HG03280 (cell line): Measurements from ENCODE around the gene ETFA.

Experiments
- ATAC-seq: cut with Tn5 transposase; IDR thresholded peaks from one replicate; pipeline ENCODE4 v1.9.1; 2021; ENCODE audit warnings: mild to moderate bottlenecking, moderate library complexity; ENCODE audit not compliant: unreplicated experiment

ETFA gene

DNA sequence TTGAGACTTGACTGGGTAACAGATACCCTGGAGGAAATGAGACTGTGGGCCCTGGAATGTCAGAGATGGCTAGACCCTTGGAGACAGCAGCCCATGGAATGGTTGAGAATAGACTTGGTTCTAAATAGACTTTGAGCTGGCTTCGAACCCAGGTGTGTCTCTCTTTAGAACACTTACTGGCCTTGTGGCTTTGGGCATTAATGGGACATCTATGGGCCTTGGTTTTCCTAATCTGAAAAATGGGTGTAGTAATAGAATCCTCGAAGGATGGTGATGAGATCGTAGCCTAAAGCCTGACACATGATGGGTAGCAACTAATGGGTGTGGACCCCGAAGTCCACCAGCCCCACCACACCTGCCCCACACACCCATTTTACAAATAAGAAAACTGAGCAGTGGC is 132.2 kb downstream of the ETFA start:
- ATAC-seq: no peak

DNA sequence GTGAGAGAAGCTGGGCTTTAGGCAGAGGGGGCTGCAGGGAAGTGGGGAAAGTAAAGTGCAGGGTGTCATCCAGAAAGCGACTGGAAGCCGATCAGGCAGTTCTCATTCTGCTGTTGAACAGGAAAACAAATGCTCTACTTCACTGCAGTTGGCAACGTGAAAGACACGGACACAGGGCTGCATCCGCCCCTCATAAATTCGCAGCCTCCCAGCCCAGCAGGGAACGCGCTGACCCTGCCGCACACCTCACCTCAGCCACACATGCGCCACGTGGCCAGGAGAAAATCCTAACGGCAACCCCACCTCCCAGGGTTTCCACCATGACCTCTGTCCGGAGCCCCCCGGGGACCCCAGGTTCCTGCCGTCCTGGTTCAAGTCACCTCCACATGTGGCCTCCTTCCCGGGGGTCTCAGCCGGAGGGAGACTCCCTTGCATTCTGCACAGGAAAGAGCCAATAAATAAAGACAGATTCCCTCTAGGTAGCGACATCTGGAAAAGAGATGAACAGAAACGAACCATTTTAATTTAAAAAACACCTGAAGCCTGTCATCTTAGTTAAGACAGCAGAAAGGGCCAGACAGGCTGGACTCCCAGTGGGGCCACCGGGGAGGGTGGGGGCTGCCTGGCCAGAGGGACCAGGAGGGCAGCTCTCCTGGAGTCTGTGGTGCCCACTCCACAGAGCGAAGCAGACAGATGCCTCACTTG is 132.8 kb downstream of the ETFA start:
- ATAC-seq: no peak

DNA sequence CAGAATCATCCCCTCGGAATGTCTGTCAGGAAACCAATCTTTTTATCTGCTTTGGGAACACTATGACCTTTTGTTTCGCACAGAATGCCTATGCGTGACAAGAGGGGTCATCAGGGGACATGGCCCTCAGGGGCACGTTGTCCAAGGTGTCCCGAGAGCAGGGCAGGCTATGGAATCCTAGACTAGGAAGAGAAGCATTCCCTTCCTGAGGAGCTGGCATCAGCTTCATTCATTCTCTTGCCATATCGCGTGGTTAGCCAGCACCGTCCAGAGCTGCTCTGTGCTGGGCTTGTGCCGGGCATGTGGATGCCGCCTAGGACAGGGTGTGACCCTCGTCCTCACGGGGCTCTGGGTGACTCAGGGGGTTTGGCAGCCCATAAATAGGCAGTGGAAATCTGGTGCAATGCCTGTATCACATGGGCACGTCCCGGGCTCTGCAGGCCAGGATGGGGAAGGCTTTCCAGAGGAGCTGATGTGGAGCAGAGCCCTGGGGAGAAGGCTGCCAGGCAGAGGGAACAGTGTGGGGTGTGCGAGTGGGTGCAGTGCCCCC is 133.7 kb downstream of the ETFA start:
- ATAC-seq: no peak

DNA sequence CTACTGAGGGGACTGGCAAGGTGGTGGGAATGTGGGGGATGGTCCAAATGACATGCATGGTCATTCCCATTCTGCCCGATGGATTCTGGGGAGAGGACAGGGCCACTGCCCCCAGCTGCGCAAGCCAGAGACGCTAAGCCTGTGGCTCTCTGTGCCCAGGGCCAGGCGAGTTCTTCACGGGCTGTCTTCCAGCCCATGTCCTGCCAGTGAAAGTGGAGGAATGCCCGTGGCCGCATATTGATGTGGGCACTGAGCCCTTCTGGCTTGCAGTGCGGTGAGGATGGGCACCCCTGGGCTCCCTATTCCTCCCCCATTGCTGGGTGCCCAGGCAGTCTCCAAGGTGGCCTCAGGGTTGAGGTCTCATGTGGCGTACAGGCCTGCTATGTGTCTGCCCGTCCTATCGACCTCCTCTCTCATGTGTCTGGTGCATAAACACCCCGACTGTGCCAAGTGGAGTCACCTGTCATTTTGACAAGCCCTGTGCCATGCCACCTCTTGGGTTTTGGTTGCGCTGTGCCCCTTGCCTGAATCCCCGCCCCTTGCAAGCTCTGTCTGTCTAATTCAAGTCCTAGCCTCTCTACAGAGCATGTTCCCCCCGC is 134.7 kb downstream of the ETFA start:
- no peak for ATAC-seq

DNA sequence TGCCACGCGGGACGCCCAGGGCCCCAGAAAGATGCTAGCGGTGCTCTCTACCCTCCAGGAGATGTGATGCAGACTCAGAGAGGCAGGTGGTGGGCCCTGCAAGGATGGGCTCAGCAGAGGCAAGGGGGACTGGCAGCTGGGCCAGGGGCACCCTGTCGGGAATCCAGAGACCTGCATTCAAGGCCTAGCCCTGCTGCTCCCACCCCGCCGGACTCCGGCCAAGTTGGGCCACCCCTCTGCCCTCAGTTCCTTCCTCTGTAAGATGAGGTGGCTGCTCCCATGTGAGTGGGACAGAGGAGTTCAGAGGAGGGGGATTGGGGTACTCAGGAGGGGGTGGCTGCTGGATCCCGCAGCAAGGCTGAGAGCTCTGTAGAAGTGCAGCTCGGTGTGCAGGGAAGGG is 135.2 kb downstream of the ETFA start:
- no peak for ATAC-seq

DNA sequence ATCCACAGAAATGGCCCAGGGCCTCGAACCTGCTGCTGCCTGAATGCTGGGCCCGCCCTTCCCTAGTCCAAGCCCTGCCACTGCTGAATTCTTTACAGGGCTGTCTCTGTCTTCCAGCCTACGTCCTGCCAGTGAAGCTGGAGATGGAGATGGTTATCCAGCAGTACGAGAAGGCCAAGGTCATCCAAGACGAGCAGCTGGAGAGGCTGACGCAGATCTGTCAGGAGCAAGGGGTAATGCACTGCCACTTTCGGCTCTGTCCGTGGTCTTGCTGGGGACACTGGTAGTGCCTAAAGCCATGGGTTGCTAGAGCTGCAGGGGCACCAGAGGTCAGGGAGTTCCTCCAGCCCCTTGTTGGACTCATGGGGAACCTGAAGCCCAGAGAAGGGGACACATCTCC is 135.8 kb downstream of the ETFA start:
- no peak for ATAC-seq

DNA sequence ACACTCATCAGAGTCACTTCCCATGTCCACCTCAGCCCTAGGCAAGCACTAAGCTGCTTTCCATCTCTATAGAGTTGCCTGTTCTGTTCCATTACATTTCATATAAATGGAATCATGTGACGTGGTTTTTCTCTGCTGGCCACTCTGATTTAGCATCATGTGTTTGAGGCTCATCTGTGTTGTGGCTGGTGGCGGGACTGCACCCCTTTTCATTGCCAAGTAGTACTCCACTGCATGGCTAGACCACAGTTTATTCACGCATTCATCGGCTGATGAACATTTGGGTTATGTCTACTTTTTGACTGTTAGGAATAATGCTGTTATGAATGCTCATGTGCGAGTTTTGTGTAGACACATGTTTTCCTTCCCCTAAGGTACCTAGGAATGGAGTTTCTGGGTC is 136.6 kb downstream of the ETFA start:
- ATAC-seq: no peak

DNA sequence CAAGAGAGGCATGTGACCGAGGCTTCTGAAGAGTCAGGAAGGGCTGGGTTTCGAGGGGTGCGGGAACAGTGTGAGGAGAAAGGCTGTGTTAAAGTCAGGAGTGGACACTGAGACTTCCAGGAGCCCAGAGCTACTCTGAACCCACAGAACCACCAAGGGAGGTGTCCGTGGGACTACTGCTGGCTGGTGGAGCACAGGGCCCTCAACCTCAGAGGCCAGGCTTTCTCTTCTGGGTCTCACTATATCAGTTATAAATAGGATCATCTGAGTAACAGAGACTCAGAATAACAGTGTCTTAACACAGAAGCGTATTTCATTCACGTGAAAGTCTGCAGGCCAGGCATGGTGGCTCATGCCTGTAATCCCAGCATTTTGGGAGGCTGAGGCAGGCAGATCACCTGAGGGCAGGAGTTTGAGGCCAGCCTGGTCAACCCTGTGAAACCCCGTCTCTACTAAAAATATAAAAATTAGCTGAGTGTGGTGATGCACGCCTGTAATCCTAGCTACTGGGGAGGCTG is 137.9 kb downstream of the ETFA start:
- no peak for ATAC-seq

DNA sequence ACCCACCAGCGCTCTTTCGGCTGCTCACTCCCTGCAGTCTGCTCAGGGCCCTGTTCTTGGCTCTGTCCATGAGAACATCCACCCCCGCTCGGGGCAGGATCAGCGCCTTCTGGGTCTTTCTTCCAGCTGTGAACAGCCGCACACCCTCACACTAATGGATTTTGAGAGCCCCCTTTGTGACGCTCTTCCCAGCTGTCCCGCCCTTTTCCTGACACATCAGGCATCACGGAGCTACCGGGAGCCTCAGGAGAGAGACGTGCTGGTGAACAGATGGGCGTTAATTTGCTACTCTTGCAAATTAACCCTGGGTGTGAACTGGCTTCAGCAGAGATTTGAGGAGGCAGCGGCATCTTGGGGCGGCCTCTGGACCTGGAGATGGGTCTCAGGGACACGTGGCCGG is 138.5 kb downstream of the ETFA start:
- ATAC-seq: no peak

DNA sequence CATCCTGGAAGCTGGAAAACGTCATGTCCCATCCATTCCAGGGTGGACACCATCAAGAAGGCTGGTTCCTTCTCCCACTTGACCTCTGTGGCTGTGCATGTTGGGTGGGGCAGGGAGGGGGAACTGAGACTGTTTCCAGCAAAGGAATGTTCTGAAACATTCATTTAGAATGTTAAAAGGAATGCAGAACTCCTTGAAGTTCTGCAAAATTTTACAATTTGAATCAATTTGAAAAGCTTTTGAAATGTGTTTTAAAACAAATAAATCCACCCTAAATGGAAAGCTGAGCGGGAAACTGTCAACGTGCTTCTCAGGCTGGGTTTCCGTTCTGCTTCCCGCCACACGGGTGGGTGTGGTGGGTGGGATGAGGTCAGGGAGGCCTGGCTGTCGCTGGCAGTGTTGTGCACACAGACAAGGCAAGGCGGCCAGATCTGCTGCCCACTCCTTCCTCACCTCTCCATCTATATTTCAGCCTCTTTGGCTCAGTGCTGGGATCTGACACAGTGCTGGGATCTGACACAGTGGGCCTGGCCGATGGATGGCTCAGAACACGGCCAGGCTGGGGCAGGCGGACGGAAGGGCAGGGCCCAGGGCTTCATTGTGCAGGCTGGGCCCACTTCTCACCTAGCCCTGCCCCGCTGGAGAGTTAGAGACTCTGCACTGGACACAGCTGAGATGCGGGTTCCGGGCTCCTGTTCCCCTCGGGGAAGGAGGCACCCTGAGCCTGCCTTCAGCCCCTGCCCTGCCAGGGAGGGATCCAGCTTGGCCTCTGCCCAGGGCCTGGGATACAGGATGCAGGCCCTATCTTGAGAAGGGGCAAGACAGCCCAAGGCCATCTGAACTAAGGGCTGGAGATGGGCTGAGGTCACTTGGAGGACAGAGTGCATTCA is 141.1 kb downstream of the ETFA start:
- ATAC-seq: no peak

DNA sequence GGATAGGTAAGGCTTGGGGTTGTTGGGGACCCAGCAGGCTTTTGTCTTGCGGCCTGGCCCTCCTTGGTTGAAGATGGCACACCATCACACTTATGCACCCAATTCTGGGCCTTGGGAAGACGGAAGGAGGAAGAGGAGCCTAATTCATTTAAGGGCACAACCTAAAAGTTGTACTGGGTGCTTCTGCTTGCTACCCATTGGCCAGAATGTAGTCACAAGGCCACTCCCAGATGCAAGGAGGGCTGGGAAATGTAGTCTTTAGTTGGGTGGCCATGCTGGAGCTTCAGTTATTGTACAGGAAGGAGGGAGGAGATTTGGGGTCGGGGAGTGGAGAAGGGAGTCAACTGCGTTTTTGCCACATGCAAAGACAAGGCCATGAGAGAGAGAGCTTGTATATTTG is 142.3 kb downstream of the ETFA start:
- ATAC-seq: no peak

DNA sequence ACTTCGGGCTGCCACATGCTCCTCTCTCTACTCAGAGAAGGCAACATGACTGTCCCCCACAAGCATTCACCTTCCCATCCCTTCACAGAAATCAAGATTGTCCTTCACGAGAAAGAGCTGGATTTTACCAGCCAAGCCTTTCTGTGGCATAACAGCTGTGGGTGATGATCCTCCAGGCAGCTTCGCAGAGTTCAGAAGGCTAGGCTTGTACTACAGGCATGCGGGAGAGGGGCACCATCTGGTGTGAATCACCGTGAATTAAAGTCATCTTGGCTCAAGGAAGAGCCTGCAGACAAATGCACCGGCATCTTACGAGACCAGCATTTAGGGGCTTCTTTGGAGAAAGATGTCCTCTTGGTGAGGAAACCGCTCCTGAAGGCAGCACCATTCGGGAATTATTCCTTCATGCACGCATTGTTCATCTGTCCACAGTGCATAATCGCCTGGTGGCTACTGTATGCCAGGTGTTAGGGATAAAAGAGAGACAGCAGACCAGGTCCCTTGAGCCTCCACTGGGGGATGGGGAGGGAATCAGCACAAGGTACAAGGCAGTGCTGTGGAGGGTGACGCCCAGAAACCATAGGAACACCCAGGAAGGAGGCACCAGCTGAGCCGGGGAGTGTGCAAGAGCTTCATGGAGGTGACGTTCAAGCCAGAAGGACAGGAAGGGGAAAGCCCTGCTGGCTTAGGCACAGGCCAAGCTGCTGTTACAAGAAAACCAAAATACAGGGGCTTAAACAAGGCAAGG is 142.9 kb downstream of the ETFA start:
- ATAC-seq: no peak

DNA sequence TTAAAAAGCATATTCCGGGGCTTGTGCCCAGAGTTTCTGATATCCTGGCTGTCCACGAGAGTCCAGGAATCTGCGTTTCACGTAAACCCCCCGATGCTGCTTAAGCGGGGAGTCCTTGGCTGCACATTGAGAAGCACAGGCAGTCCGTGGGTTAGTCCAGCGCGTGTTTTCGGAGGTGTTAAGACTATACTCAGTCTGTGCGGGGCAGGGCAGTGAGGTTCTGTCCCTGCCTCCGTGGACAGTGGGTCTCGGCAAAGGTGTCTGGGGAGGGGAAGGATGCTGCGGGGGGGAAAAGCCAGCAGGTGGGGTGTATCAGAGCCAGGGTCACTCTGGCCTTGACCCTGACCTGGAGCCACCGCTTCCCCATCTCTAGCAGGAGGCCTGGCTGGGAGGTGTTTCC is 145.3 kb downstream of the ETFA start:
- no peak for ATAC-seq
